Suppressor macrophage treated with lipopolysaccharide for 4 hours (primary cell): Measurements from ENCODE around the gene KLK7.

Source experiments
- DNase-seq: peaks from one replicate; pipeline ENCODE4 v3.0.0-alpha.2; 2020

KLK7 gene

GRCh38 chr19:50983625-50984292, at the start of gene KLK7:
KLK7 (minus strand) TSS chr19:50983917; CDS start chr19:50982399, 1,518 bp downstream.
- DNase-seq: no peak

- no peak for DNase-seq
Observed at GRCh38 chr19:51031880-51032225, 48.1 kb upstream of the KLK7 start.

DNA sequence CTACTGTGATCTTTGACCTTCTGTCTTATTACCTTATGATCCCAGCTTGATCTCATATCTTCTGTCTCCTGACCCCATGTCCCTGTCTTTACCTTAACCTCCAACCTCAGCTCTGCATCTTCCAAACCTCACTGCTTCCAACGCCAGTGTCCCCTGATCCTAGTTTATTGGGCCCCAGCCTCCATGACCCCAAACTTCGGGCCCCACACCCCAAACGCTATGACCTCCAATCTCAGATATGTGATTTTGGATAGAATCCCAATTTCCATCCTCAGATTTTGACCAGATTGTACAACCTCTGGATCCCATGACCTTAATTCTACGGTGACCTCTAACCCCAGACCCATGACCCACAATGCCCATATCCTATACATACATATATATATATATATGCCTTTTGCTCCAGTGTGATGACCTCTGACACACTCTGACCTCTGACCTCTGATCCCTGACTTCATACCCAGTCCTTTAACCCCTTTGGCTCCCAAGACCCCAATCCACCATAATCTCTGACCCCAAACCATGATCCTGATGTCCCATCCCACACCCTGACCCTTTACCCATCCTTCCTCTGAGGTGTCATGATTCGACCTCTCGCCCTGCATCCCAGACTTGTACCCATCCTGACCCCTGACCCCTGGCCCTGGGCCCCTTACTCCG, 47.6 kb upstream of the KLK7 start:
- DNase-seq: no peak

DNA sequence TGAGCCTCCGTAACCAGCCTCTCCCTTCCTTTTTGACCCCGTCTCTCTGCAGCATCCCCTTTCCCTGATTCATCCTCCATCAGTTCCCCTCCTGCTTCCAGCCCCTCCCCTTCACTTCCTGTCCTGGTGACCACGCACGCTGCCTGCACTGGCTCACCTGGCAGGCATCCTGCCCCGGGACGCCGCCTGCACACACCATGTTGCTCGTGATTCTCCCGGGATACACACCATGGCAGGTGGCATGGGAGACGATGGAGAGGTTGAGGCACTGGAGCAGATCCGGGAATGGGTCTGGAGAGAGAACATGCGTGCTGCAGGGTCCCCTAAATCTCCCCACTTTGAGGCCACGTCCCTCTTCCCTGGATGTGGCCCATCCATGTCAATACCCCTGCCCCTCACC, 46.9 kb upstream of the KLK7 start:
- DNase-seq: no peak

DNA sequence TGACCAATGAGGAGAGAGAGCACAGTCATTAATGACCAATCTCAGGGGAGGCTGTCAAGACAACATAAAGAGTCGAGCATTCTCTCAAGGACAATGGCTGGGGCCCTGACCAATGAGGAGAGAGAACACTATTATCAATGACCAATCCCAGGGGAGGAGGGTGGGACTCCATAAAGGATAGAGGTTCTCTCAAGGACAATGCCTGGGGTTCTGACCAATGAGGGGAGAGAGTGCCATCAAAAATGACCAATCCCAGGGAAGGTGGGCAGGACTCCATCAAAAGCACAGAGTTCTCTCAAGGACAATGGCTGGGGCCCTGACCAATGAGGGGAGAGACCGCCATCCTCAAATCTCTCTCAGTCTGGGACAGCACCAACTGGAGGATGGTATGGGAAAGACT, 46.0 kb upstream of the KLK7 start:
- DNase-seq: no peak

GRCh38 chr19:51027873-51028272, 44.2 kb upstream of the KLK7 start:
- DNase-seq: no peak

DNA sequence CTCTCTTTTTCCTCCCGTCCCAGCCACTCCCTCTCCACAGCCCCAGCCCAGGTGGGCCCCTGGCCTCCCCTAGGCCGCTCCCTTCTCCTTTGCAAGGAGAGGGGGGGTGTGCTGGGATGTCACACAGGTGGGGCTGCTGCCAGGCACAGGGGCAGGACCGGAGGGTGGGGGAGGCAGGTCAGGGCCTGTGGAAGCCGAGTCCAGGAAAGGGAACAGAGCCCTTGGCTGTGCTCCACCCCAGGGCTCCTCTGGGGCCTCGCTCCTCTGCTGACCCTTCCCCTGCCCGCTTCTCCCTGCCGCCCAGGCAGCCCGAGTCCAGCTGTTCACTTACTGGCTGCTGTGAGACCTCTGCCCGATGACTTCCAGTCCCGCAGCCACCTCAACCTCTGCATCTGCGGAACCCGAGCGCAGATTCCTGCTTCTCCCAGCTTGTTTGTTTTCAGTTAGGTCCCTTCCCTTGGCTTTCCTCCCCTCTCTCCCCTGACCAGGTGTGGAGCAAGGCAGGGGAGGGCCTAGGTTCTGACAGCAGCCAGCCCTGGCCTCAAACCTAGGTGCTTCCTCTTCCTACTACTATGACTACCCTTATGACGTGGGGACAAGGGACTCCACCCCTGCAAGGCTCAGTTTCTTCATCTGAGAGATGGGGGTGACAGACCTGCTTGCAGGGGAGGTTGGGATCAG, 43.5 kb upstream of the KLK7 start:
- DNase-seq: no peak

DNA sequence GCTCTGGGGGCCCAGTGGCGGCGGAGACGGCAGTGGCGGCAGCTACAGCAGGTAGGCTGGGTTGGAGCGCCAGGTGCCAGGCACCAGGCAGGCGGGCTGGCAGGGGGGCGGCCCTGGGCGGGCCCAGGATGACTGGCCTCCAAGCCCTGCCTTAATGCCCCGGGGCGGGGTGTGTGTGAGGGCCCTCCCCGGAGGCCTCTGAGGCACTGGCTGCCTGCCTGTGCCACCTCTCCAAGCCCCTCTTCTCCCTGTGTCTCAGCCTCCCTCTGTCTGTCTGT, 42.8 kb upstream of the KLK7 start, which contains the start of gene KLK11:
KLK11 (minus strand) TSS at position 63 of the 278 bp plus-strand sequence. CDS start 985 bp downstream, outside the sequence.
- DNase-seq: no peak

GRCh38 chr19:51025809-51026553, 42.3 kb upstream of the KLK7 start:
- DNase-seq: no peak

DNA sequence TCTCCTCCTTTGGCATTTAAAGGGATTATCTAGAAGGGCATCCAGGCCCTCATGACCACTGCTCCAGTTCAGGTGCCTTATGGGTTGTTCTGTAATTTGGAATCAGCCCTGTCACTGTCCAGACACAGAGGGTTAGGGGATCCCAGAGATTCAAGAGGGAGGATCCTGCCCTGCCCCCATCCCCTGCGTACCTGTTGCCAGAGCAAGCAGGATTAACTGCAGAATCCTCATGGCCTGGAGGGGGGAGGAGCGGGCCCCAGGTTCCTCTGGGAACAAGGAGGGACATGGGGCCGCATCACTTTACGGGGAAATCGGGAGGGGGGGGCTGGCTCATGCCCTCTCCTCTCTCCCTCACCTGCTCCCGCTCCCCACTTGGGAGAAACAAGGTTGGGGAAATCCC, 41.7 kb upstream of the KLK7 start:
- DNase-seq: no peak

DNA sequence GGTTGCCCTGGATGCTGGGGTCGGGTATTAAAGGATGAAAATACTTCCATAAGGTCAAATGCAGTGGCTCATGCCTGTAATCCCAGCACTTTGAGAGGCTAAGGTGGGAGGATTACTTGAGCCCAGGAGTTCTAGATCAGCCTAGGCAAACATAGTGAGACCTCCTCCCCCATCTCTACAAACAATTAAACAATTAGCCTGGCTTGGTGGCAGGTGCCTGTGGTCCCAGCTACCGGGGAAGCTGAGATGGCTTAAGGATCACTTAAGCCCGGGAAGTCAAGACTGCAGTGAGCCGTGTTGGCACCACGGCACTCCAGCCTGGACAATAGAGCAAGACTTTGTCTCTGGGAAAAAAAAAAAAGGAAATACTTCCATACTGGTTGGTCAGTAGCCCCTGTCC, 41.2 kb upstream of the KLK7 start:
- no peak for DNase-seq

DNA sequence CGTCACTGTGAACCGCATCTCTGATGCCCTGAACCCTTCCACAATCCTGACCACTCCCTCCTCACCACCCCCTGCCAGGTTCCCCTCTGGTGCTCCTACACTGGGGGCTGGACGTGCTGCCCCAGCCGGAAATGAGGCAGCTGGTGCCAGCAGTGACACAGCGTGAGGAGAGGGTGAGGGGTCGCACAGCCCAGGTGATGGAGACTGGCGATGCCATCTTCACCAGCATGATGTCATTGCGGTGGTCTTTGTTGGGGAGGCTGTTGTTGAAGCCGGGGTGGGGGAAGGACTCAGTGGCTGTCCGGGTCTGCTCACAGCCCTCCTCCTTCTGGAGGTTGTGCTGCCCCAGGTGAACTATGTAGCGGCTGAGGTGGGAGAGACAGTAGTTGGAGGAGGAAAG, 40.2 kb upstream of the KLK7 start:
- no peak for DNase-seq

GRCh38 chr19:51022526-51022925, 38.8 kb upstream of the KLK7 start:
- no peak for DNase-seq

- peak; percentile 51 for DNase-seq
Observed at GRCh38 chr19:51020988-51021651, 37.4 kb upstream of the KLK7 start.

DNA sequence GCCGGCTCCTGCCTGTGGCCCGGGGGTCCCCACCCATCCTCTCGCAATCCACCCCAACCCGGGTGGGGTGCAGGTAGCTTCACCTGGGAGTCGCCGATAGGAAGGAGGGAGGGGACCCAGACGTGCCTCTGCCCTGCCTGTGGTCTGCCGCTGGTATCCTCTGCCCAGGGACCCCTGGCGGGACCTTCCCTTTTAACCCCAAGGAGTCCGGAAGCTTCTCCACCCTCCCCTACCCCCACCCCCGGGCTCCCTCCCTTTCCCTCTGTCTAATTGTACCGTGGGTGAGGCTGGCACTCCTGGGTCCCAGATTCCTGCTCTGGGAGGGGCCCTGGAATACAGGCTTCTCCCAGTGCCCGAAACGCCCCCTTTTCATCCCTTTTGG, 35.8 kb upstream of the KLK7 start, which contains the start of gene KLK10:
KLK10 (minus strand) TSS at position 166 of the 382 bp plus-strand sequence. CDS start 579 bp downstream, outside the sequence.
- no peak for DNase-seq

DNA sequence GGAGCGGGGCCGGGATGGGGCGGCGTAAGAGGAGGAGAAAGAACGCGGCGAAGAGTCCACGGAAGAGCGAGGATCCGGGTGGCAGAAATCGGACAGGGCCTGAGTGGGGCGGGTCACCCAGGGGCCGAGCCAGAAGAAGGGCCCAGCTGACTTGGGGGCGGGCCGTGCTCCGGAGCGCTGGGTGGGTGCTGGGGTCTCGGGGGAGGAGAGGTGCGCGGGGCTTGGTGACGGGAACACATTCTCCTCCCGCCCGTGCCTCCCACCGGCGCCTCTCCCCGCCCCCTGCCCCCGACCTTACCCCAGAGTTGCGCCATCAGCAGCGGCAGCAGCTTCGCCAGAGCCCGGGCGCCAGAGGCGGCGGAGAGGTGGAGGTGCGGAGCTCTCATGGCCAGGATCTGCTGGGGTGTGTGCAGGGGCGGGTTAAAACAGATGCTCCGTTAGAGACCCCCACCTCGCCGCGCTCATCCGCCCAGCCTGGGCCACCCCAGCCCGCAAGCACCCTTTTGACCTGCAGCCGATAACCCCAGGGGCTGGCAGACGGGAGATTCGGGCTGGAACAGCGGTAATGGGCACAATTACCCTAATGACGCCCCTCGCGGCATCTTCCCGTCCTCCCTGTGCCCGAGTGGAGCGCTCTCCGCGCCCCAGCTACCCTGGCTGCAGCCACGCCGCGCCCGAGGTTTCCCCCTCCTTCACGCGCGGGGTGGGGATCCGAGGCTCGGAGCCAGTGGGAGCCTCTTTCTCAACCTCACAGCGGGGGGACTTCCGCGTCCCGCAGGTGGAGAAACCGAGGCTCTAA, 35.2 kb upstream of the KLK7 start:
- DNase-seq: peak; percentile 22

GRCh38 chr19:51016798-51017683, 33.3 kb upstream of the KLK7 start:
- DNase-seq: peak; percentile 69

DNA sequence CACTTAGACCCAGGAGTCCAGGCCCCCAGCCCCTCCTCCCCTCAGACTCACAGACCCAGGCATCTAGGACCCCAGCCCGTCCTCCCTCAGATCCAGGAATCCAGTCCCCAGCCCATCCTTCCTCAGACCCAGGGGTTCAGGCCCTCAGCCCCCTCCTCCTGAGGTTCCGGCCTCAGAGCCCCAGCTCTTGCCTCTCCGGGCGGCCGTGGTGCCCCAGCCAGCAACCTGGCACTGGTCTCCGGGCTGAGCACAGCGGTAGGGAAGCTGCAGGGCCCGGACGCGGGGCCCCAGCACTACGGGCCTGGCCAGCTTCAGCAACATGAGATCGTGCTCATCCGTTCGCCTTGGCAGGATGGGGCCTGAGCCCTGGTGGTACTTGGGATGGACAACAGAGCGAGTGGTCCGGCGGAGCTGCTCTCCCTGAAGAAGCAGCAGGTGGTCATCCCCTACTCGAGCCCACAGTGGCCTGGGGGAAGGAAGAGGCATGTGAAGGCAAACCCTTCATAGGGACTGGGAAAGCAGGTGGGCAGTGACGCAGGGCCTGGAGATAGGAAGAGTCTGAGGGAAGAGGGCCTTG, 32.1 kb upstream of the KLK7 start:
- no peak for DNase-seq

DNA sequence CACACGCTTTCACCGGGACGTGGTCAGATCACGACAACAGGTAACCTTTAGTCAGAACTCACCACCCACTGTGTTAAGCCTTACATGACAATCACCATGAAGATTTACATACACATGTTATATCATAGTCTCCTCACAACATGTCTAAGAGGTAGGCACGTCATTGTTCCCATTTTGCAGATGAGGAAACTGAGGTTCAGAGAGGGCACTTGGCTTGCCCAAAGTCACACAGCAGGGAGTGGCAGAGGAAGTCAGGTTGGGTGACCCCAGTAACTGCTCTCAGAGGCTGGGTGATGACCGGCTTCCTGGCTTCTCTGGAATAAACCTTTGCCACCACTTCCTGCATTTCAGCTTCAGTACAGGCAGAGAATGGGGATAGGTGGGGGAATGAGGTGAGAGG, 30.5 kb upstream of the KLK7 start:
- no peak for DNase-seq

DNA sequence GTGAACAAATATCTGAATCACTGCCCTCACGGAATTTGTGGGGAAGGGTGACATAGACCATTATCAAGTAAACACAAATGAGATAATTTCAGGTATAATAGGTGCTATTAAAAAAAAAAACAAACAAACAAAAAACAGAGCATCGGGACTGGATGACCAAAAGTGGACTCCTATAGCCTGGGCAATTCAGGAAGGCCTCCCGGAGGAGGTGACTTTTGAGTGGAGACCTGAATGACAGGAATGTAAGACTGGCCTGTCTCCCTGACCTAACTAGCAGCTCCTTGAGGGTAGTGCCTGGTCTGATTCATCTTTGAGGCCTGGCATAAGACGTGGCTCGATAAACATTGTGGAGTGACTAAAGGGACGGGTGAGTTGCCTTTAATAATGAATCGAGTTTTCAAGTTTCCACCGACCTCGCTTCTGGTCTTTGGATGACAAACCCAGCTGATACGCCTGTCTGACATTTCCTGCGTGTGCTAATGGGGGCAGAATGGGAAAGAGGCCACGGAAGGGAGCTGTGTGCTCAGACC, 29.0 kb upstream of the KLK7 start:
- DNase-seq: no peak
